HepG2 (cell line): ENCODE measurements around the gene FRMD4A. TPM values are rescaled to one million over a fixed set of nuclear protein-coding genes. Genes with fewer than 3 reads are reported as not detected.

Source experiments
- BORCS8-MEF2B ChIP-seq: sonication (generic); formaldehyde crosslinking; IDR thresholded peaks from 2 replicates; pipeline ENCODE4 v1.8.0; 2022; ENCODE audit warnings: mild to moderate bottlenecking, missing genetic modification reagents
- HBP1 ChIP-seq: IDR thresholded peaks from 2 replicates; pipeline ENCODE4 v1.6.1; 2016; ENCODE audit warnings: low read depth, control low read depth
- SMC3 ChIP-seq: IDR thresholded peaks from 2 replicates; pipeline ENCODE4 v1.6.1; 2011; ENCODE audit warnings: low read length, improper control_type of control experiment
- TFDP2 ChIP-seq: sonication (generic); formaldehyde crosslinking; IDR thresholded peaks from 2 replicates; pipeline ENCODE4 v1.4.0; 2020; ENCODE audit warnings: missing genetic modification reagents
- ZEB1 ChIP-seq: IDR thresholded peaks from 2 replicates; pipeline ENCODE4 v1.6.1; 2012; ENCODE audit warnings: mild to moderate bottlenecking, low read depth, inconsistent platforms; ENCODE audit not compliant: insufficient replicate concordance
- ZFP82 ChIP-seq: sonication (generic); formaldehyde crosslinking; IDR thresholded peaks from 2 replicates; pipeline ENCODE4 v1.5.1; 2020; ENCODE audit warnings: mild to moderate bottlenecking, missing genetic modification reagents, borderline replicate concordance
- ZNF503 ChIP-seq: sonication (generic); formaldehyde crosslinking; IDR thresholded peaks from 2 replicates; pipeline ENCODE4 v1.4.0; 2020; ENCODE audit warnings: missing genetic modification reagents
- ZNF678 ChIP-seq: sonication (generic); formaldehyde crosslinking; IDR thresholded peaks from 2 replicates; pipeline ENCODE4 v1.4.0; 2020; ENCODE audit warnings: mild to moderate bottlenecking, missing genetic modification reagents
- ZNF773 ChIP-seq: sonication (generic); formaldehyde crosslinking; IDR thresholded peaks from 2 replicates; pipeline ENCODE4 v1.4.0; 2020; ENCODE audit warnings: missing genetic modification reagents, borderline replicate concordance
- polyA plus RNA-seq, 8 experiments: library from polyadenylated mRNA; depleted of rRNA in 3 of 8; stranded (reverse) in 7 of 8; unstranded in 1 of 8; fragments of >200 nt; fragmentation: Illumina TruSeq in 4 of 8; extraction: Trizol in 4 of 8; gene quantifications; 2 replicates each; pipeline versions ENCODE4 v1.2.1 to v1.2.3, GENCODE V29; 2011 to 2016; ENCODE audit warnings: low read depth in 4 of 8, missing spikeins in 1 of 8, mixed read lengths in 1 of 8; ENCODE audit not compliant: insufficient read depth in 1 of 8
- total RNA-seq, 5 experiments: library from RNA; depleted of rRNA; stranded (reverse); fragments of >200 nt; fragmentation: Illumina TruSeq; extraction: Trizol; gene quantifications; 2 replicates each; pipeline ENCODE4 v1.2.3, GENCODE V29; 2016; ENCODE audit warnings: low read depth in 1 of 5

Gene FRMD4A
- total and polyA plus RNA-seq, 2 of the 13 experiments (the other 11 are each of a cell fraction or from before 2014, with no cell fraction given), result 0.09 to 0.26 TPM

- TF ChIP-seq HBP1 (CRISPR knock-in tag), result no peak
- no peak for TF ChIP-seq SMC3
- TF ChIP-seq TFDP2 (CRISPR knock-in tag), result no peak
- no peak for TF ChIP-seq ZNF503
- no peak for TF ChIP-seq BORCS8-MEF2B
- TF ChIP-seq ZEB1, result no peak
- no peak for TF ChIP-seq ZFP82 (CRISPR knock-in tag)
- TF ChIP-seq ZNF678, result no peak
- no peak for TF ChIP-seq ZNF773
- TF ChIP-seq, all 625 proteins: peak for 0
These were observed 579.4 kb downstream of the FRMD4A start (continued) for GRCh38 chr10:13751191-13751764.
